ENCODE measurements around the gene PSMB11.

Gene PSMB11

DNA sequence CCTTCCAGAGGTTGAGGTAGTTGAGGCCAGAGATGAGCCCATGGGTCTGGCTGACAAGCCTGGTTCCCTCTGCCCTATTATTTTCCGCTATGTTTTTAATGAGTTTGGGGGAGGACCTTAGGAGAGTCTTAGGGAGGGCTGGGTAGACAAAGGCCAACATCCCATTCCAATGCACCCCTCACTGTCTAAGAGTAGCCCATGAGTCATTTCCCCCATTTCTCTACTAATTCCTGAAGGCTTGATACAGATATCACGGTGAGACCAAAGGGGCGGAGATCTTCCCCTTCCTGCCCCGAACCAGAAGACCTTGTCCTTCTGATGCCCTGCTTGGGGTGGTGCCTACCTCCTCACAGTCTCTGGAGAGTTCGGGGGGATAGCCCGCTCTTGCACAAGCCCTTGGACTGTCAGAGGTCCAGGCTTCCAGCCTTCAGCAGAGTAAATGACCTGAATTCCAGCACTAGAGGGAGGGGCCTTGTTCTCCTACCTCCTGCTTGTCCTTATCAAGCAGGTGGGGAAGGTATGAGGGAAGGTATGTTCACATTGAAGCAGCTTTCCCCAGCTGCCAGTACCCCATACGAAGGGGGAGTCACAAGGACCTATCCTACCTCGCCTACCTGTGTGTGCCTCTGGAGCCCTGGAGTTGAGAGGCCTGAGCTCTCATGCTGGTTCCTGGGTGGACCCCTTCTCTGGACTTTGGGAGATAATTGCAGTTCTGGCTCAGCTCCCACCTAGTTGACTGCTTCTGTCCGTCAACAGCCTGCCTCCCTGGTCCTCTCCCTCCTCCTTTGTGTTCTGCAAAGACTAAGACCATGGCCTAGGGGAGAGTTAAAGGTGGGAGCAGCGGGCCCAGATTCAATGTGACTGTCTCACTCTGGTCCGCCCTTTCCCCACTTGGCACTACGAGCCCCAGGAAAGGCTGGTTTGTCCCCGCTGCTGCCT is 3.7 kb downstream of the PSMB11 start:
- H3K27ac ChIP-seq, result no peak overlapping the region
- no peak for TF ChIP-seq ZFX (IDR thresholded peaks at IDR 0.05)
- TF ChIP-seq, protein P1, sequence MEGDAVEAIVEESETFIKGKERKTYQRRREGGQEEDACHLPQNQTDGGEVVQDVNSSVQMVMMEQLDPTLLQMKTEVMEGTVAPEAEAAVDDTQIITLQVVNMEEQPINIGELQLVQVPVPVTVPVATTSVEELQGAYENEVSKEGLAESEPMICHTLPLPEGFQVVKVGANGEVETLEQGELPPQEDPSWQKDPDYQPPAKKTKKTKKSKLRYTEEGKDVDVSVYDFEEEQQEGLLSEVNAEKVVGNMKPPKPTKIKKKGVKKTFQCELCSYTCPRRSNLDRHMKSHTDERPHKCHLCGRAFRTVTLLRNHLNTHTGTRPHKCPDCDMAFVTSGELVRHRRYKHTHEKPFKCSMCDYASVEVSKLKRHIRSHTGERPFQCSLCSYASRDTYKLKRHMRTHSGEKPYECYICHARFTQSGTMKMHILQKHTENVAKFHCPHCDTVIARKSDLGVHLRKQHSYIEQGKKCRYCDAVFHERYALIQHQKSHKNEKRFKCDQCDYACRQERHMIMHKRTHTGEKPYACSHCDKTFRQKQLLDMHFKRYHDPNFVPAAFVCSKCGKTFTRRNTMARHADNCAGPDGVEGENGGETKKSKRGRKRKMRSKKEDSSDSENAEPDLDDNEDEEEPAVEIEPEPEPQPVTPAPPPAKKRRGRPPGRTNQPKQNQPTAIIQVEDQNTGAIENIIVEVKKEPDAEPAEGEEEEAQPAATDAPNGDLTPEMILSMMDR (conservative IDR thresholded peaks at IDR 0.05), result no peak

DNA sequence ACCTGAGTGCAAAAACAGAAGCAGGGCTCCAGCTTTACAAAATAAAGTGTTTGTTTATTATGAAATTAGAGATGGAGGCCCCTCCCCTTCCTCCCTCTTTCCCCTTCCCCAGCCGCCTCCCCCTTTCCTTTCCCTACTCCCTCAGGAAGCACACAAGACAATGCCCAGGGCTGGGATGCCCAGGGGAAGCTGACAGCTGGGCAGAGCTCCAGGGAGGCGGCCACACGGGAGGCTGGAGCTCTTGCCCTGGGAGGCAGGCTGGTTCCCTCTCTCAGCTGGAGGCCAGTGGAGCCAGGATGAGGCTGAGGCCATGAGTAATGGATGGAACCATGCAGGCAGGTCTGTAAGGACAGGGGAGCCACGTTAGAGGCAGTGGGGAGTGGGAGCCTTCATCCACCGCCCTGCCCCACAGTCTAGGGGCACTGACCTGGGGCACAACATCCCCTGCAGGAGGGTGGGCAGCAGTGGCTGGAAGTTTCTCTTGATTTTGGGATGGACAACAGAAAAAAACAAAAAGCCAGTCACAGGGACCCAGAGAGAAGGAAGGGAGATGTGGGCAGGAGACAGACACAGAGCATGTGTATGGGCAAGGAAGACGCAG is 5.1 kb downstream of the PSMB11 start:
- TF ChIP-seq, protein P1 (conservative IDR thresholded peaks at IDR 0.05), result no peak
- no peak for TF ChIP-seq ZFX (IDR thresholded peaks at IDR 0.05)
- H3K27ac ChIP-seq, result no peak overlapping the region

DNA sequence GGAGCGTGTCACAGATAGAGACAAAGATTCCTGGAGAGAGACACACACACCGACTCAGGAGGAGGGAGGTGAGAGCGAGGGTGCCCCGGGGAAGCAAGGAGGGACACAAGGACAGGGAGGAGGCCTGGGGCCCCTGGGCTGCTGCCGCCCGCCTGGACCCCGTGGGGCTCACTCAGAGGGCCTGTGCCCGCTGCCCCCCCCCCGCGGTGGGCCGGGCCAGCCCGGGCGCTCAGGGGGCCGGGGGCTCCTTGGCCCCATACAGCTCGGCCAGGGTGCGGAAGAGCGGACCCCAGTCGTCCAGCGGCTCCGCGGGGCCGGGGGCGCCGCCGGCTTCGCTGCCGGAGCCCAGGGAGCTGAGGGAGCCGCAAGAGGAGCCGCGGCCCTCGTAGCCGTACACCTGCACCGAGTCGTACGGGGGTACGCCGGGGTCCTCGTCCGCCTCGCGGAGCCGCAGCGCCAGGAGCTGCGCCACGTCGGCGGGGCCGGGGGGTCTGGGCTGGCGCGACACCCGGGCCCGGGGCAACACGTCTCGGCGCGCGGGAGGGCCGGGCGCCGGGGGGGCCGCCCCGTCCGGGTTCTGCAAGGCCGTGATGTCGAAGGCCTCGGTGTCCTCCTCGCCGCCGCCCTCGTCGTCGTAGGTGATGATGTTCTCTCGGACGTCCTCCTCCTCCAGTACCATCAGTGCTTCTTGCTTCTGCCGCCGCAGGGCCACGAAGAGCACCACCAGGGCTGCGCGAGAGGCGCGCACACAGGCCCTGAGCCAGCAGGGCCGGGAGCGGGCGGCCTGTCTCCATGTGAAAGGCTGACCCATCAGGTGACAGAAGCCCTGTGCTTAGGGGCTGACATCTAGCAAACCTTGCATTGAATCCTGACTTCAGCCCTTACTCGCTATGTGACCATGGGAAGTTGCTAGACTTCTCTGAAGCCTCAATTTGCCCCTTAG is 6.0 kb downstream of the PSMB11 start:
- TF ChIP-seq, protein P1 (conservative IDR thresholded peaks at IDR 0.05), result no peak
- no peak for TF ChIP-seq ZFX (IDR thresholded peaks at IDR 0.05)
- no peak overlapping the region for H3K27ac ChIP-seq

DNA sequence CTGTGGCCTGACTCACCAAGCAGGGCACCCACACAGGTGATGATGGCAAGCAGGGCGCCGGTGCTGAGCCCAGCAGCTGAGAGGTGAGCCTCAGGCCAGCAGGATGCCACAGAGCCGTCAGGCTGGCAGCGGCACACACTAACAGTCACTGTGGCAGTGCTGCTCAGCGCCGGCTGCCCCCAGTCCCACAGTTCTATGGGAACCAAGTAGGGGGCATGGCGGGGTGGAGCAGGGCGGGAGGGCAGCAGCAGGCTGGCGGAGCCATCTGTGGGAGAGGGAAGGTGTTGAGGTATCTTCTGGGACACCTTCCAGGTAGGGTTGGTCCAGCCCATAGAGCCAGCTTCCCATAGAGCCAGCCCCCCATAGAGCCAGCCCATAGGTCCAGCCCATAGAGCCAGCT is 7.0 kb downstream of the PSMB11 start:
- TF ChIP-seq ZFX (IDR thresholded peaks at IDR 0.05), result no peak
- TF ChIP-seq, protein P1 (conservative IDR thresholded peaks at IDR 0.05), result no peak
- H3K27ac ChIP-seq, result no peak overlapping the region

DNA sequence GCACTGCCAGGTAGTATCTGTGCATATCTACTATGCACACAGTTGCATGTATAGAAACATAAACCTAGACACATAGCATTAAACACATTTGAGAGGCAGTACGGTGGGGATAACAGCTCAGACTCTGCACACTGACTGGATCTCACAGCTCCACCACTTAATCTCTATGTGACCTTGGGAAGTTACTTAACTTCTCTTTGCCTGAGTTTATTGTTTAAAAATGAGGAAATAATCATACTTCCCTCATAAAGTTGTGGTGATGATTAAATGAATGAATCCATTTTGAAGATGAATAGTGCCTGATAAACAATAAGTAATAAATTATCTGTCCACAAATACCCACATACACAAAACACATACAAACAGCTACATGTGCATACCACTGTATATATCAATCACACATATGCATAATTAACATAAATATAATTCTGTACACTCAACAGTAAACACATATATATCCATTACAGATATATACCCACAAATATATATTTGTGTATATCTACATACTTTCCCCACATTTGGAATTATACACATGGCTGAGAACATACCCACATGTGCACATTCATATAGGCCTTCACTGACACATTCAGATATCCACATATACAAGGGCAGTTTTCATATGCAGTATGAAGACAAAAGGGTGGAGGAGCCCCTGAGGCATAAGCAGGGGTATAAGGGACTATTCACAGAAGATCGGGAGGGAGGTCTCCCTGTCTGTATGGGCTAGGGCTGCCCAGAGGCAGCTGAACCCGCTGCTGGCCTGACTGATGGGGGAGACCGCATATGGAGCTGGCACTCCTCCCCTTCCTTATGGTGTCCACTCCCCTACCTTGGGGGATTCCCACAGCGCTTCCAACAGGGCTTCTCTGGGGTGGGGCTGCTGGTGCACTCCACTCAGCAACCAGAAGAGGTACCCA is 9.4 kb downstream of the PSMB11 start:
- H3K27ac ChIP-seq, result no peak overlapping the region

DNA sequence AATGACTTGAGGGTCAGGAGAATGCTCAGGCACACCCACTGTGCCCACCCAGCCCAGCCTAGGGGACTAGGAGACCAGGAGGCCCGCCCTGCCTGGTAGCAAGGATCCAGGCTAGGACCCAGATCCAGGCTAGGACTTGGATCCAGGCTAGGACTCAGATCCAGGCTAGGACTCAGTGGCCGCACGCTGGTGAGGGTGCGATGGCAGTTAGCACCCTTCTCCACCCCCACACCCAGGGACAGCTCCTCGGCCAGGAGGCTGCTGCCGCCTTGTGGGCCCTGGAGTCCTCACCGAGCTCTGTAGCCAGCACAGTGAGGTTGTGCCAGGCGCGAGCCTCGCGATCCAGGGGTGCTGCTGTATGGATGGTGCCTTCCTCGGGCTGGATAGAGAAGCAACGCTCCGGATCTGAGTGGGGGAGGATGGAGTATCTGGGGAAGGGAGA is 10.2 kb downstream of the PSMB11 start:
- no peak overlapping the region for H3K27ac ChIP-seq
- TF ChIP-seq ZFX (IDR thresholded peaks at IDR 0.05), result no peak
- TF ChIP-seq, protein P1 (conservative IDR thresholded peaks at IDR 0.05), result no peak

More for the DNA sequence above, 9.4 kb downstream of the PSMB11 start:
- TF ChIP-seq ZFX (IDR thresholded peaks at IDR 0.05), result no peak
- TF ChIP-seq, protein P1 (conservative IDR thresholded peaks at IDR 0.05), result no peak

Data from C4-2B (cell line).